PC-9 (cell line): Measurements from ENCODE around the gene HBEGF.

Experiments
- CTCF ChIP-seq: fragments of 200-600 bp; sonication (generic); conservative IDR thresholded peaks from 2 replicates; pipeline ENCODE4 v1.6.1; 2017; ENCODE audit warnings: mixed run types, antibody characterized with exemption, mild to moderate bottlenecking, moderate library complexity
- EZH2 ChIP-seq: fragments of 200-600 bp; sonication (generic); IDR thresholded peaks from 2 replicates; pipeline ENCODE4 v1.8.0; 2017; ENCODE audit warnings: antibody characterized with exemption, low read depth

- TF ChIP-seq CTCF: no peak
- TF ChIP-seq EZH2: no peak
These were observed 50.1 kb downstream of the HBEGF start for GRCh38 chr5:140296289-140296688.
